HCT116 (cell line): ENCODE data around the gene RANBP9. TPM values are rescaled to one million over a fixed set of nuclear protein-coding genes. Genes with fewer than 3 reads are reported as not detected.

Experiments used
- ATAC-seq: fragments of 200-7000 bp; cut with Tn5 transposase; 2 replicates; pipeline ENCODE4 v1.9.1; 2020; ENCODE audit warnings: mild to moderate bottlenecking, moderate library complexity
- BruUV-seq: library from RNA; stranded (reverse); fragments of 400-500 nt; replicated peaks from 2 replicates; lab custom pipeline; 2021; lab: Mats Ljungman, UMichigan
- CTCF ChIA-PET: fragments of 300-600 bp; sonication (Branson Sonifier 250); formaldehyde crosslinking; loops from one replicate; lab custom pipeline; 2021; ENCODE audit warnings: antibody characterized with exemption; lab: Charles Lee
- POLR2A ChIA-PET: fragments of 300-600, 350-600 bp; sonication (Branson Sonifier 250); formaldehyde crosslinking; loops from one replicate; lab custom pipeline; 2021; ENCODE audit warnings: antibody characterized with exemption; lab: Charles Lee
- RAD21 ChIA-PET, 2 experiments: fragments of 300-600 bp; sonication (Branson Sonifier 250); formaldehyde crosslinking; loops; one replicate each; lab custom pipeline; 2023; ENCODE audit warnings: low total read pairs in 2 of 2; ENCODE audit not compliant: uncharacterized antibody in 2 of 2, unreplicated experiment in 2 of 2, low non-redundant PET in 1 of 2; lab: Charles Lee
- DNase-seq: peaks from one replicate; pipeline ENCODE4 v3.0.0-alpha.2; 2010; ENCODE audit warnings: low read depth, low spot score
- H2AFZ ChIP-seq: fragments of 200-600 bp; shearing (Covaris generic), sonication (generic); 2 replicates; pipeline ENCODE4 v1.6.1; 2017; ENCODE audit warnings: low read depth, mixed run types, mixed read lengths, antibody characterized with exemption, low read length; ENCODE audit not compliant: poor library complexity, severe bottlenecking
- H3K27ac ChIP-seq: 2 replicates; pipeline ENCODE4 v1.5.1; 2012; ENCODE audit warnings: low read depth, low read length
- H3K27me3 ChIP-seq: fragments of 200-600 bp; sonication (generic); 2 replicates; pipeline ENCODE4 v1.6.1; 2016; ENCODE audit warnings: mixed run types, low read length, mixed read lengths; ENCODE audit not compliant: insufficient read depth
- H3K36me3 ChIP-seq, 2 experiments: fragments of 200-500 bp in 1 of 2; fragments of 200-600 bp in 1 of 2; sonication (Bioruptor generic) in 1 of 2; sonication (generic) in 1 of 2; 2 replicates each; pipeline versions ENCODE4 v1.5.1 to v1.6.1; 2014 to 2016; ENCODE audit warnings: low read length in 2 of 2, inconsistent platforms in 1 of 2, mixed read lengths in 1 of 2, mixed run types in 1 of 2; ENCODE audit not compliant: insufficient read depth in 2 of 2, control insufficient read depth in 1 of 2
- H3K4me1 ChIP-seq, 2 experiments: fragments of 200-600 bp in 1 of 2; sonication (generic) in 1 of 2; 2 replicates each; pipeline versions ENCODE4 v1.5.1 to v1.6.1; 2012 to 2017; ENCODE audit warnings: low read length in 2 of 2, inconsistent platforms in 1 of 2, mild to moderate bottlenecking in 1 of 2, mixed read lengths in 1 of 2, mixed run types in 1 of 2, moderate library complexity in 1 of 2; ENCODE audit not compliant: insufficient read depth in 2 of 2, control insufficient read depth in 1 of 2
- H3K4me2 ChIP-seq: fragments of 200-600 bp; sonication (generic); 2 replicates; pipeline ENCODE4 v1.6.1; 2017; ENCODE audit warnings: mixed run types, low read length, mixed read lengths
- H3K4me3 ChIP-seq, 2 experiments: fragments of 200-600 bp in 1 of 2; sonication (generic) in 1 of 2; replicated peaks in 1 of 2; 2 replicates each; pipeline ENCODE4 v1.5.1; 2011 to 2016; ENCODE audit warnings: low read length in 2 of 2, control low read depth in 1 of 2, low read depth in 1 of 2, mild to moderate bottlenecking in 1 of 2, mixed read lengths in 1 of 2, mixed run types in 1 of 2
- H3K79me2 ChIP-seq: fragments of 200-600 bp; sonication (generic); 2 replicates; pipeline ENCODE4 v1.6.1; 2017; ENCODE audit warnings: mild to moderate bottlenecking, mixed run types, low read length, moderate library complexity, mixed read lengths; ENCODE audit not compliant: insufficient read depth
- H3K9ac ChIP-seq: fragments of 200-600 bp; sonication (generic); 2 replicates; pipeline ENCODE4 v1.6.1; 2016; ENCODE audit warnings: low read length, mixed read lengths
- H3K9me2 ChIP-seq: fragments of 200-600 bp; sonication (generic), shearing (Covaris generic); 2 replicates; pipeline ENCODE4 v1.6.1; 2017; ENCODE audit warnings: mixed run types, mild to moderate bottlenecking, moderate library complexity; ENCODE audit not compliant: insufficient read depth
- H3K9me3 ChIP-seq, 2 experiments: fragments of 200-500 bp in 1 of 2; fragments of 200-600 bp in 1 of 2; sonication (Bioruptor generic) in 1 of 2; sonication (generic) in 1 of 2; 2 replicates each; pipeline ENCODE4 v1.6.1; 2014 to 2017; ENCODE audit warnings: low read length in 2 of 2, mixed read lengths in 2 of 2, inconsistent platforms in 1 of 2, low read depth in 1 of 2, mild to moderate bottlenecking in 1 of 2, mixed run types in 1 of 2, moderate library complexity in 1 of 2; ENCODE audit not compliant: control insufficient read depth in 1 of 2, insufficient read depth in 1 of 2
- H4K20me1 ChIP-seq: fragments of 200-600 bp; sonication (generic), shearing (Covaris generic); 2 replicates; pipeline ENCODE4 v1.6.1; 2017; ENCODE audit warnings: mixed run types, mild to moderate bottlenecking, moderate library complexity; ENCODE audit not compliant: insufficient read depth
- CBX3 ChIP-seq: IDR thresholded peaks from 2 replicates; pipeline ENCODE4 v1.6.1; 2012; ENCODE audit warnings: low read depth
- CEBPB ChIP-seq: IDR thresholded peaks from 2 replicates; pipeline ENCODE4 v1.6.1; 2012; ENCODE audit warnings: low read depth
- ELF1 ChIP-seq: IDR thresholded peaks from 2 replicates; pipeline ENCODE4 v1.6.1; 2012; ENCODE audit warnings: low read depth, borderline replicate concordance
- EZH2 ChIP-seq: fragments of 200-600 bp; sonication (generic); IDR thresholded peaks from 2 replicates; pipeline ENCODE4 v1.6.1; 2017; ENCODE audit warnings: antibody characterized with exemption, mixed run types
- JUND ChIP-seq: IDR thresholded peaks from 2 replicates; pipeline ENCODE4 v1.6.1; 2012
- POLR2A ChIP-seq: IDR thresholded peaks from 2 replicates; pipeline ENCODE4 v1.7.0; 2011; ENCODE audit warnings: borderline replicate concordance; ENCODE audit not compliant: insufficient read depth, insufficient read length; ENCODE audit errors: extremely low read depth
- POLR2AphosphoS5 ChIP-seq: IDR thresholded peaks from 2 replicates; pipeline ENCODE4 v1.6.1; 2011; ENCODE audit warnings: mild to moderate bottlenecking, low read depth, low read length, moderate library complexity
- RAD21 ChIP-seq: IDR thresholded peaks from 2 replicates; pipeline ENCODE4 v1.6.1; 2012; ENCODE audit warnings: low read depth, mild to moderate bottlenecking
- SIN3A ChIP-seq: IDR thresholded peaks from 2 replicates; pipeline ENCODE4 v1.6.1; 2012; ENCODE audit warnings: low read depth
- SP1 ChIP-seq: IDR thresholded peaks from 2 replicates; pipeline ENCODE4 v1.6.1; 2012; ENCODE audit warnings: low read depth
- SRF ChIP-seq: IDR thresholded peaks from 2 replicates; pipeline ENCODE4 v1.6.1; 2012; ENCODE audit warnings: low read depth
- TCF7L2 ChIP-seq: IDR thresholded peaks from 2 replicates; pipeline ENCODE4 v1.7.0; 2011; ENCODE audit warnings: borderline replicate concordance, inconsistent platforms; ENCODE audit not compliant: insufficient read depth, insufficient read length; ENCODE audit errors: extremely low read depth
- YY1 ChIP-seq: IDR thresholded peaks from 2 replicates; pipeline ENCODE4 v1.6.1; 2011; ENCODE audit warnings: low read length, low read depth, moderate library complexity, mild to moderate bottlenecking; ENCODE audit not compliant: insufficient replicate concordance; ENCODE audit errors: extremely low read depth
- ZFX ChIP-seq: fragments of 450-650 bp; IDR thresholded peaks from 2 replicates; pipeline ENCODE4 v1.6.1; 2017
- ZNF274 ChIP-seq: fragments of 200-500 bp; sonication (Bioruptor generic); IDR thresholded peaks from 2 replicates; pipeline ENCODE4 v1.6.1; 2014; ENCODE audit warnings: mild to moderate bottlenecking, low read depth, low read length, inconsistent platforms
- intact Hi-C: fragments of 100-400 bp; cut with micrococcal nuclease; formaldehyde crosslinking; loops from 2 replicates; pipeline ENCODE4 v1.10.0; 2022
- total RNA-seq: library from RNA; stranded (reverse); gene quantifications from one replicate; pipeline ENCODE4 v1.2.1, GENCODE V29; 2021; ENCODE audit not compliant: unreplicated experiment
- TF ChIP-seq, protein P1 (sequence below): IDR thresholded peaks from 2 replicates; pipeline ENCODE4 v1.6.1; 2012
- TF ChIP-seq, protein P2 (sequence below): IDR thresholded peaks from 2 replicates; pipeline ENCODE4 v1.6.1; 2012; ENCODE audit warnings: low read depth
- TF ChIP-seq, protein P3 (sequence below): IDR thresholded peaks from 2 replicates; pipeline ENCODE4 v1.6.1; 2012

RANBP9 gene
- total RNA-seq, 1 experiment from 2014 or later = 48.0 TPM

DNA sequence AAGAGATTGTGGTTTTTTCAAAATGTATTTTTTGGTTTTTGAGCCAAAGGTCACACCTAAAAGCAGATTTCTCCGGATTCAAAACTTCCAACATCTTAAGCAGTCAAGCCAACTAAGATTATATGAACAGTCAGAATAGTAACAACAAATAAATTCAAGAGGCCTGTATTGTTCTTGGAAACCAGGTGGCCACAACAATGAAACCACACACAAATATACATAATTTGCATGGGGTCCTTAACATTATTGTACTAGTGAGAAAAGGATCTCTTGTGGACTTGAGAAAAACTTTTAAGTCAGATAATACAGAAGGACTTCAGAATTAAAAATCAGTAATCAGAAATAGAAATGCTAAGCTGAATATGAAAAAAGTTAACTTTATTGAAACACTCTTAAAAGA is 55.9 kb downstream of the RANBP9 start:
- POLR2A ChIA-PET = no interaction called here
- H2AFZ ChIP-seq = no peak overlapping the region
- CTCF ChIA-PET = no interaction called here
- H3K4me2 ChIP-seq = no peak overlapping the region
- 0 out of 2 replicates have a peak, but pooled peaks cover 3% of the 10 kb centered on the region for H4K20me1 ChIP-seq
- H3K9ac ChIP-seq = no peak overlapping the region
- H3K79me2 ChIP-seq = peaks cover 38% of the 10 kb centered on the region
- no peak overlapping the region for H3K27ac ChIP-seq
- intact Hi-C loops = no loop called here
- no peaks in the 10 kb centered on the region for H3K9me3 ChIP-seq
- no peaks in the 10 kb centered on the region for H3K9me2 ChIP-seq
- RAD21 ChIA-PET = no interaction called here
- TF ChIP-seq RAD21 (no peak), POLR2A (no peak), JUND (no peak), CEBPB (no peak), ELF1 (no peak), ZNF274 (no peak)
- TF ChIP-seq, protein P1, sequence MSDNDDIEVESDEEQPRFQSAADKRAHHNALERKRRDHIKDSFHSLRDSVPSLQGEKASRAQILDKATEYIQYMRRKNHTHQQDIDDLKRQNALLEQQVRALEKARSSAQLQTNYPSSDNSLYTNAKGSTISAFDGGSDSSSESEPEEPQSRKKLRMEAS = no peak
- H3K4me3 ChIP-seq = no peak overlapping the region
- DNase-seq (no peak), ATAC-seq (no peak)
- no peaks in the 10 kb centered on the region for H3K4me1 ChIP-seq
- no TSS peak for BruUV-seq
- no peaks in the 10 kb centered on the region for H3K27me3 ChIP-seq
- no peaks in the 10 kb centered on the region for H3K36me3 ChIP-seq

DNA sequence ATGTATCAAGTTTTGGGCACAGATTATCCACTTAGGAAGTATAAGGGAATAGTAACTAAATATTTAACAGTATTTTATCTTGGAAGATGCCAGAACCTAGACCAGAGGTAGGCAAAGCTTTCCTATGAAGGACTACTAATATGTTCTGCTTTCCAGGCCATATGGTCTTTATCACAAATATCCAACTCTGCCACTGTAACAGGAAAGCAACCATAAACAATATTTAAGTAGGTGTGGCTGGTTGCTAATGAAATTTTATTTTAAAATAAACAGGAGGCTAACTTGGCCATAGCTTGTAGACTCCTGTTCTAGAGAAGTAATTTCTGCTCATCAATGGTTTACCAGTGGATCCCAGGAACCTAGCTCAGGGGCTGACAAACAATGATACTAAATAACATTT is 57.1 kb downstream of the RANBP9 start:
- H3K4me3 ChIP-seq = no peak overlapping the region
- H3K9me2 ChIP-seq = no peaks in the 10 kb centered on the region
- ChIA-PET POLR2A (no interaction called here), CTCF (no interaction called here), RAD21 (no interaction called here)
- TF ChIP-seq, protein P1 = no peak
- TF ChIP-seq CEBPB (no peak), CBX3 (no peak), TCF7L2 (no peak), POLR2AphosphoS5 (no peak), SRF (no peak), SP1 (no peak), SIN3A (no peak), ZFX (no peak), YY1 (no peak), RAD21 (no peak), EZH2 (no peak)
- TF ChIP-seq, protein P2, sequence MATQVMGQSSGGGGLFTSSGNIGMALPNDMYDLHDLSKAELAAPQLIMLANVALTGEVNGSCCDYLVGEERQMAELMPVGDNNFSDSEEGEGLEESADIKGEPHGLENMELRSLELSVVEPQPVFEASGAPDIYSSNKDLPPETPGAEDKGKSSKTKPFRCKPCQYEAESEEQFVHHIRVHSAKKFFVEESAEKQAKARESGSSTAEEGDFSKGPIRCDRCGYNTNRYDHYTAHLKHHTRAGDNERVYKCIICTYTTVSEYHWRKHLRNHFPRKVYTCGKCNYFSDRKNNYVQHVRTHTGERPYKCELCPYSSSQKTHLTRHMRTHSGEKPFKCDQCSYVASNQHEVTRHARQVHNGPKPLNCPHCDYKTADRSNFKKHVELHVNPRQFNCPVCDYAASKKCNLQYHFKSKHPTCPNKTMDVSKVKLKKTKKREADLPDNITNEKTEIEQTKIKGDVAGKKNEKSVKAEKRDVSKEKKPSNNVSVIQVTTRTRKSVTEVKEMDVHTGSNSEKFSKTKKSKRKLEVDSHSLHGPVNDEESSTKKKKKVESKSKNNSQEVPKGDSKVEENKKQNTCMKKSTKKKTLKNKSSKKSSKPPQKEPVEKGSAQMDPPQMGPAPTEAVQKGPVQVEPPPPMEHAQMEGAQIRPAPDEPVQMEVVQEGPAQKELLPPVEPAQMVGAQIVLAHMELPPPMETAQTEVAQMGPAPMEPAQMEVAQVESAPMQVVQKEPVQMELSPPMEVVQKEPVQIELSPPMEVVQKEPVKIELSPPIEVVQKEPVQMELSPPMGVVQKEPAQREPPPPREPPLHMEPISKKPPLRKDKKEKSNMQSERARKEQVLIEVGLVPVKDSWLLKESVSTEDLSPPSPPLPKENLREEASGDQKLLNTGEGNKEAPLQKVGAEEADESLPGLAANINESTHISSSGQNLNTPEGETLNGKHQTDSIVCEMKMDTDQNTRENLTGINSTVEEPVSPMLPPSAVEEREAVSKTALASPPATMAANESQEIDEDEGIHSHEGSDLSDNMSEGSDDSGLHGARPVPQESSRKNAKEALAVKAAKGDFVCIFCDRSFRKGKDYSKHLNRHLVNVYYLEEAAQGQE = no peak
- TF ChIP-seq, protein P3, sequence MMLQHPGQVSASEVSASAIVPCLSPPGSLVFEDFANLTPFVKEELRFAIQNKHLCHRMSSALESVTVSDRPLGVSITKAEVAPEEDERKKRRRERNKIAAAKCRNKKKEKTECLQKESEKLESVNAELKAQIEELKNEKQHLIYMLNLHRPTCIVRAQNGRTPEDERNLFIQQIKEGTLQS = no peak
- no TSS peak for BruUV-seq
- H3K9ac ChIP-seq = no peak overlapping the region
- no peak overlapping the region for H3K4me2 ChIP-seq
- H3K36me3 ChIP-seq = no peaks in the 10 kb centered on the region
- no peaks in the 10 kb centered on the region for H3K4me1 ChIP-seq
- ATAC-seq (no peak), DNase-seq (no peak)
- H4K20me1 ChIP-seq = 0 out of 2 replicates have a peak, but pooled peaks cover 3% of the 10 kb centered on the region
- no peaks in the 10 kb centered on the region for H3K9me3 ChIP-seq
- no peaks in the 10 kb centered on the region for H3K27me3 ChIP-seq
- H3K79me2 ChIP-seq = peaks cover 26% of the 10 kb centered on the region
- intact Hi-C loops = no loop called here
- H2AFZ ChIP-seq = no peak overlapping the region
- H3K27ac ChIP-seq = no peak overlapping the region
